Loucy (cell line): ENCODE data around the gene DDX11.
"Not testable (repeated sequence)": the region's sequence is repeated elsewhere in the genome, so short reads cannot be mapped to it uniquely, and the experiment has no call there.

Experiments used
- EZH2phosphoT487 ChIP-seq: fragments of 200-600 bp; IDR thresholded peaks from 2 replicates; pipeline ENCODE4 v1.6.1; 2018; ENCODE audit warnings: antibody characterized with exemption, mild to moderate bottlenecking, moderate library complexity, borderline replicate concordance
- TF ChIP-seq, protein P1 (sequence below): fragments of 200-600 bp; sonication (generic); conservative IDR thresholded peaks from 2 replicates; pipeline ENCODE4 v1.5.1; 2014; ENCODE audit warnings: mild to moderate bottlenecking, antibody characterized with exemption, low read length

DNA sequence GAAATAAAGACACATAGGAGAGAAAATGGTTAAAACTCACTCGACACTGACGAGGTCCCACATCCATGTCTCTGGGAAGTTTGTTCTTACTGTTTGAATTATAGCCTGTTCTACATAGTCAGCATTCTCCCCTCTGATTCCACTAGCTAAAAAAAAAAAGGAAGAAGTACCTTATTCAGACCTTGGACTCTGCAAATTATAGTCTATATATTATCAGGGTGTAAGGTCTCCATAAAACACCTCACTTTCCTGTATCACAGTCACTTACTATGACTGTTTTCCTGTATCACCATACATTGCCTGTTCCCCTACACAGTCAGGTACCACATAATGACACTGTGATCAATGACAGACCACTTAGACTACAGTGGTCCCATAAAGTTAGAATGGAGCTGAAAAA, 62.9 kb downstream of the DDX11 start:
- TF ChIP-seq EZH2phosphoT487: not testable (repeated sequence)
- TF ChIP-seq, protein P1, sequence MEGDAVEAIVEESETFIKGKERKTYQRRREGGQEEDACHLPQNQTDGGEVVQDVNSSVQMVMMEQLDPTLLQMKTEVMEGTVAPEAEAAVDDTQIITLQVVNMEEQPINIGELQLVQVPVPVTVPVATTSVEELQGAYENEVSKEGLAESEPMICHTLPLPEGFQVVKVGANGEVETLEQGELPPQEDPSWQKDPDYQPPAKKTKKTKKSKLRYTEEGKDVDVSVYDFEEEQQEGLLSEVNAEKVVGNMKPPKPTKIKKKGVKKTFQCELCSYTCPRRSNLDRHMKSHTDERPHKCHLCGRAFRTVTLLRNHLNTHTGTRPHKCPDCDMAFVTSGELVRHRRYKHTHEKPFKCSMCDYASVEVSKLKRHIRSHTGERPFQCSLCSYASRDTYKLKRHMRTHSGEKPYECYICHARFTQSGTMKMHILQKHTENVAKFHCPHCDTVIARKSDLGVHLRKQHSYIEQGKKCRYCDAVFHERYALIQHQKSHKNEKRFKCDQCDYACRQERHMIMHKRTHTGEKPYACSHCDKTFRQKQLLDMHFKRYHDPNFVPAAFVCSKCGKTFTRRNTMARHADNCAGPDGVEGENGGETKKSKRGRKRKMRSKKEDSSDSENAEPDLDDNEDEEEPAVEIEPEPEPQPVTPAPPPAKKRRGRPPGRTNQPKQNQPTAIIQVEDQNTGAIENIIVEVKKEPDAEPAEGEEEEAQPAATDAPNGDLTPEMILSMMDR: not testable (repeated sequence)
